ENCODE data around the gene AFM.

AFM gene

DNA sequence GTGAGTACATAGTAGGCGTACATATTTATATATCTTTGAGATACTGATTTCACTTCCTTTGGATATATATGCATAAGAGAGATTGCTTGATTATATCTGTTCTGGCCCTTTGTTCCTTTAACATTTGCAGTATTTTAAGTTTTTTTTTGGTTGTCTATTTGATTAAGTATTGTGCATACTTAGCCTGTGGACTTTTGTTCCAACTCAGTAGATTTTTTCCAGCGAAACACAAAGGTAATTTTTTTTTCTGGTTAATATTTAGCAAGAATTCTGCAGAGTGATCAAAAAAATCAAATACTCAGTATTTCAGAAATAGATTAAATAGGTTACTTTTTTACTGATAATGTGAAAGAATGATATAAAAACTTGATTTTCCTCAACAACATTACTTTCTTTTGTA is at the start of gene AFM:
Gene AFM, plus strand, starts transcription at position 388 of the 400 bp plus-strand sequence. CDS start 31 bp downstream, outside the sequence.
- TF ChIP-seq CTCF (IDR thresholded peaks at IDR 0.05; ENCODE audit: low read depth, low read length): no peak
- no peak within 1 kb of the TSS for H3K4me3 ChIP-seq (replicated peaks in 1 of 2; ENCODE audit: low read depth in 2 of 2, low read length in 2 of 2)
- no peak for DNase-seq (ENCODE audit: low read depth in 2 of 2)

GRCh38 chr4:73431813-73432168 is 49.8 kb upstream of the AFM start:
- H3K4me3 ChIP-seq (replicated peaks in 1 of 2; ENCODE audit: low read depth in 2 of 2, low read length in 2 of 2): no peak overlapping the region
- no peak for DNase-seq (ENCODE audit: low read depth in 2 of 2)
- TF ChIP-seq CTCF (IDR thresholded peaks at IDR 0.05; ENCODE audit: low read depth, low read length): no peak

DNA sequence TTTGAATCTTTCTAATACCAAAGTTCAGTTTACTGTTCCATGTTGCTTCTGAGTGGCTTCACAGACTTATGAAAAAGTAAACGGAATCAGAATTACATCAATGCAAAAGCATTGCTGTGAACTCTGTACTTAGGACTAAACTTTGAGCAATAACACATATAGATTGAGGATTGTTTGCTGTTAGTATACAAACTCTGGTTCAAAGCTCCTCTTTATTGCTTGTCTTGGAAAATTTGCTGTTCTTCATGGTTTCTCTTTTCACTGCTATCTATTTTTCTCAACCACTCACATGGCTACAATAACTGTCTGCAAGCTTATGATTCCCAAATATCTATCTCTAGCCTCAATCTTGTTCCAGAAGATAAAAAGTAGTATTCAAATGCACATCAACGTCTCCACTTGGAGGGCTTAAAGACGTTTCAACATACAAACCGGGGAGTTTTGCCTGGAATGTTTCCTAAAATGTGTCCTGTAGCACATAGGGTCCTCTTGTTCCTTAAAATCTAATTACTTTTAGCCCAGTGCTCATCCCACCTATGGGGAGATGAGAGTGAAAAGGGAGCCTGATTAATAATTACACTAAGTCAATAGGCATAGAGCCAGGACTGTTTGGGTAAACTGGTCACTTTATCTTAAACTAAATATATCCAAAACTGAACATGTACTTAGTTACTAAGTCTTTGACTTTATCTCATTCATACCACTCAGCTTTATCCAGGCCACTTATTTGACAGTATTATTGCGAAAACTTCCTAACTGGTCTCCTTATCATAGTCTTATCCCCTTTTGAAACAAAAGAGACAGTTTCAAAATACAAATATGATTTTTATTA is 49.2 kb upstream of the AFM start:
- peak in 1 of 2 donors; percentile 4 for DNase-seq (ENCODE audit: low read depth in 2 of 2)
- no peak overlapping the region for H3K4me3 ChIP-seq (replicated peaks in 1 of 2; ENCODE audit: low read depth in 2 of 2, low read length in 2 of 2)
- TF ChIP-seq CTCF (IDR thresholded peaks at IDR 0.05; ENCODE audit: low read depth, low read length): no peak

DNA sequence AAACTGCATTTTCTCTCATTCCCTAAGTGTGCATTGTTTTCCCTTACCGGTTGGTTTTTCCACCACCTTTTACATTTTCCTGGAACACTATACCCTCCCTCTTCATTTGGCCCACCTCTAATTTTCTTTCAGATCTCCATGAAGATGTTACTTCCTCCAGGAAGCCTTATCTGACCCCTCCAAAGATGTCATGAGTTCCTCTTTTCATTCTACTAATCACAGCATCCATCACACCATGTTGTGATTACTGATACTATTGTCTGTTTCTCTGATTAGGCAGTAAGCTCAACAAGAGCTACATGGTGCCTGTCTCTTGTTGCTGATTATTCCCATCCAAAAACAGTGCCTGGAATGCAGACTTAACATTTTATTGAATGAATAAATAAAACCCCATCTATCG is 48.4 kb upstream of the AFM start:
- no peak overlapping the region for H3K4me3 ChIP-seq (replicated peaks in 1 of 2; ENCODE audit: low read depth in 2 of 2, low read length in 2 of 2)
- no peak for DNase-seq (ENCODE audit: low read depth in 2 of 2)
- no peak for TF ChIP-seq CTCF (IDR thresholded peaks at IDR 0.05; ENCODE audit: low read depth, low read length)

DNA sequence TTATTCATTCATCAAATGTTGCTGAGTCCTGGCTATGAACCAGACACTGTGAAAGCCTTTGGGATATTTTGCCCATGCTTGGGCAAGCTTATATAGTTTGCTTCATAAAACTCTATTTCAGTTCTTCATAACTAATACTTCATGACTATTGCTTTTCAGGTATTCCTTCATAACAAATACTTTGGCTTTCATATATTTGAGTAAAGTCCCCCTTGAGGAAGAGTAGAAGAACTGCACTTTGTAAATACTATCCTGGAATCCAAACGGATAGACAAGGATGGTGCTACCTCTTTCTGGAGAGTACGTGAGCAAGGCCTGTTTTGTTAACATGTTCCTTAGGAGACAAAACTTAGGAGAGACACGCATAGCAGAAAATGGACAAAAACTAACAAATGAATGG is 47.2 kb upstream of the AFM start:
- TF ChIP-seq CTCF (IDR thresholded peaks at IDR 0.05; ENCODE audit: low read depth, low read length): peak; percentile 59
- peak; percentile 17 to 38 for DNase-seq (ENCODE audit: low read depth in 2 of 2)
- H3K4me3 ChIP-seq (replicated peaks in 1 of 2; ENCODE audit: low read depth in 2 of 2, low read length in 2 of 2): no peak overlapping the region

DNA sequence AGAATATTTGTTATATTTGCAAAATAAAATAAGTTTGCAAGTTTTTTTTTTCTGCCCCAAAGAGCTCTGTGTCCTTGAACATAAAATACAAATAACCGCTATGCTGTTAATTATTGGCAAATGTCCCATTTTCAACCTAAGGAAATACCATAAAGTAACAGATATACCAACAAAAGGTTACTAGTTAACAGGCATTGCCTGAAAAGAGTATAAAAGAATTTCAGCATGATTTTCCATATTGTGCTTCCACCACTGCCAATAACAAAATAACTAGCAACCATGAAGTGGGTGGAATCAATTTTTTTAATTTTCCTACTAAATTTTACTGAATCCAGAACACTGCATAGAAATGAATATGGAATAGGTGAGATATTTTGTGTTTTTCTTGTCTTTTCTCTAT is 45.6 kb upstream of the AFM start, which contains the start of gene AFP:
Gene AFP, plus strand, starts transcription at position 238 of the 400 bp plus-strand sequence. Its CDS starts 42 bp downstream, at position 280.
- DNase-seq (ENCODE audit: low read depth in 2 of 2): no peak
- TF ChIP-seq CTCF (IDR thresholded peaks at IDR 0.05; ENCODE audit: low read depth, low read length): no peak
- H3K4me3 ChIP-seq (replicated peaks in 1 of 2; ENCODE audit: low read depth in 2 of 2, low read length in 2 of 2): no peak within 1 kb of the TSS
